Right lobe of liver (tissue), 4 donors: Measurements from ENCODE around the gene MRPL28.
"Not testable (repeated sequence)": the region's sequence is repeated elsewhere in the genome, so short reads cannot be mapped to it uniquely, and the experiment has no call there.

ENCODE experiments used
- CTCF ChIP-seq, 4 donors: fragments of 200-600 bp in 3 of 4; fragments of 450-650 bp in 1 of 4; IDR thresholded peaks; one replicate each; pipeline versions ENCODE4 v1.5.1 to v1.8.0; 2016 to 2022; ENCODE audit warnings: antibody characterized with exemption in 4 of 4, mild to moderate bottlenecking in 2 of 4
- POLR2A ChIP-seq: fragments of 450-650 bp; IDR thresholded peaks from one replicate; pipeline ENCODE4 v1.6.1; 2017; ENCODE audit warnings: antibody characterized with exemption, mild to moderate bottlenecking
- donor health status: DM: no; HTN: no; CAD: no.
- donor health status: DM: no; HTN: no; CAD: no.
- donor health status: DM: no; HTN: yes; CAD: no.

- not testable (repeated sequence) for TF ChIP-seq CTCF (IDR thresholded peaks at IDR 0.05); POLR2A
These were observed 39.0 kb downstream of the MRPL28 start for GRCh38 chr16:331181-331814.
